AG20443 (cell line): ENCODE results near the gene GANAB.
"Not testable (repeated sequence)": the region's sequence is repeated elsewhere in the genome, so short reads cannot be mapped to it uniquely, and the experiment has no call there.

Experiments used
- DNase-seq: peaks from one replicate; pipeline ENCODE4 v3.0.0; 2012; ENCODE audit warnings: low spot score, mixed read lengths

GANAB gene

DNA sequence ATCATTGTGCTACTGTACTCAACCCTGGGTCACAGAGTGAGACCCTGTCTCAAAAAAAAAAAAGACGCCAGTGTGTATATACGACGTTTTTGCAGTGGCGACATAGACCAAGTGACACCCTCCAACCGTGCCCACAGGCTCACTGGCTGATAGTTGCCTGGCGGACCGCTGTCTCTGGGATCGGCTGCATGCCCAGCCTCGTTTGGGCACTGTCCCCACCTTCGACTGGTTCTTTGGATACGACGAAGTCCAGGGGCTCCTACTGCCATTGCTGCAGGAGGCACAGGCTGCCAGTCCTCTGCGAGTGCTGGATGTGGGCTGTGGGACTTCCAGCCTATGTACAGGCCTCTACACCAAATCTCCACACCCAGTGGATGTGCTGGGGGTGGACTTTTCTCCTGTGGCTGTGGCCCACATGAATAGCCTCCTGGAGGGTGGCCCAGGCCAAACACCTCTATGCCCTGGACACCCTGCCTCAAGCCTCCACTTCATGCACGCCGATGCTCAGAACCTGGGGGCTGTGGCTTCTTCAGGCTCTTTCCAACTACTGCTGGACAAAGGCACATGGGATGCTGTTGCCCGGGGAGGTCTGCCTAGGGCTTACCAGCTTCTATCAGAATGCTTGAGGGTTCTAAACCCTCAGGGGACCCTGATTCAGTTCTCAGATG is 20.0 kb upstream of the GANAB start:
- DNase-seq, result no peak

GRCh38 chr11:62665599-62666258 is 19.3 kb upstream of the GANAB start:
- peak; percentile 56 for DNase-seq

DNA sequence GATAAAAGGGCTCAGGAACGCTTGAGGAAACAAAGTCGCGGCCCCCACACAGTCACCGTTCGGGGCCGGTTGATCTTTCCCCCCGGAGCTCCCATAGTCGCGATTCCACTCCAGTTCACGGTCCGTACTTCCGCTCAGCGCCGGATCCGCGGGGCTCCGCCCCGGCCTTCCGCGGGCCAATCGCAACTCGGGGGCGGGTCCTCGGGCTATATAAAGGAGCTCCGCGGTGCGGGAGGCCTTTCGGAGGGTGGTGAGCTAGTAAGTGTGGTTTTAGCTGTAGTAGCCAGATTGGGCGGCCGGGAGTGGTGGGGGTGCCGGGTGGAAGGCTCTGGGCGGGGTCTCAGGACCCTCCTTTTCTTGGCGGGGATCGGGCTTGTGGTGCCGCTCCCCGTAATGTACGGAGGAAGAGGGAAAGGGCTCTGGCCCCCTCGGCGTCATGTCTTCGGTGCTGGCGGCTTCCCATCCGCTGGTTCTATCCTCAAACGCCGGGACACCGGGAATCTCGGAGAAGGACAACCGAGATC is 18.7 kb upstream of the GANAB start, which contains the start of the genes C11orf98 and CSKMT:
TSS of gene C11orf98 (minus strand) at position 136 of the 524 bp plus-strand sequence. CDS start at position 95, 41 bp downstream.
TSS of gene CSKMT (plus strand) at position 238 of the 524 bp plus-strand sequence. CDS start 568 bp downstream, outside the sequence.
- DNase-seq, result peak; percentile 97

- DNase-seq, result no peak
Measured at GRCh38 chr11:62664405-62665074, 18.1 kb upstream of the GANAB start.

DNA sequence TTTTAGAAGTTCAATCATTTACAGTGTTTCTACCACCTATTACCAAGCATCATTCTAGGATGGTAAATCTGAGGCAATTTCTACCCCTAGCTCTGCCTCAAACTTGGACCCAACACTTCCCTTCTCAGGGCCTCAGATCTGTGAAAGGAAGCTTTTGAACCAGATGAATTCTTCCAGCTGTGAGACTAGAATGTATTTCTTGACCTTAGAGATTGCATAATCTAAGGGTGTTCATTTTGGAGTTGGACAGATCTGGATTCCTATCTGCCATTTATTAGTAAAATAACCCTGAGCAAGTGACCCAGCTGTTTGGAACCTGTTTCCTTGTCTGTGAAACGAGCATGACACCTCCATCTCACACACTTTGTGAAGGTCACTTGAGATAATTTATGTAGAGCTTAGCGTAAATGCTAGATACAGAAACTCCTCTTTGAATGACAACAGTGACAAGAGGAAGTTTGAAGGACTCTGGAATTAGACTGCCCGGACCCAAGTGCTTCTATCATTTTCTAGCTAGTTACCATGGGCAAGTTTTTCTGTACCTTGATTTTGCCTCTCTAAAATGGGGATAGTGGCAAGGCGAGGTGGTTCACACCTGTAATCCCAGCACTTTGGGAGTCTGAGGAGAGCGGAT is 10.5 kb upstream of the GANAB start:
- DNase-seq, result no peak

DNA sequence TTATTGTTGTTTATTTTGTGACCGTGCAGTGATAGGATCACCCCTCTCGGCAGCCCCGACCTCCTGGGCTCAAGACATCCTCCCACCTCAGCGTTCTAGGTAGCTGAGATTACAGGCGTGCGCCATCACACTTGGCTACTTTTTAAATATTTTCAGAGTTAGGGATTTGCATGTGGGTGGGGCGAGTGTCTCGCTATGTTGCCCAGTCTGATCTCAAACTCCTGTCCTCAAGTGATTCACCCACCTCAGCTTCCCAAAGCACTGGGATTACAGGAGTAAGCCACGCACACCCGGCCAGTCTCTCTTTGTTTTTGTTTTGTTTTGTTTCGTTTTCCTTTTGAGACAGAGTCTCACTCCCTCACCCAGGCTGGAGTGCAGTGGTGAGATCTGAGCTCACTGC is 7.9 kb upstream of the GANAB start:
- DNase-seq, result no peak

DNA sequence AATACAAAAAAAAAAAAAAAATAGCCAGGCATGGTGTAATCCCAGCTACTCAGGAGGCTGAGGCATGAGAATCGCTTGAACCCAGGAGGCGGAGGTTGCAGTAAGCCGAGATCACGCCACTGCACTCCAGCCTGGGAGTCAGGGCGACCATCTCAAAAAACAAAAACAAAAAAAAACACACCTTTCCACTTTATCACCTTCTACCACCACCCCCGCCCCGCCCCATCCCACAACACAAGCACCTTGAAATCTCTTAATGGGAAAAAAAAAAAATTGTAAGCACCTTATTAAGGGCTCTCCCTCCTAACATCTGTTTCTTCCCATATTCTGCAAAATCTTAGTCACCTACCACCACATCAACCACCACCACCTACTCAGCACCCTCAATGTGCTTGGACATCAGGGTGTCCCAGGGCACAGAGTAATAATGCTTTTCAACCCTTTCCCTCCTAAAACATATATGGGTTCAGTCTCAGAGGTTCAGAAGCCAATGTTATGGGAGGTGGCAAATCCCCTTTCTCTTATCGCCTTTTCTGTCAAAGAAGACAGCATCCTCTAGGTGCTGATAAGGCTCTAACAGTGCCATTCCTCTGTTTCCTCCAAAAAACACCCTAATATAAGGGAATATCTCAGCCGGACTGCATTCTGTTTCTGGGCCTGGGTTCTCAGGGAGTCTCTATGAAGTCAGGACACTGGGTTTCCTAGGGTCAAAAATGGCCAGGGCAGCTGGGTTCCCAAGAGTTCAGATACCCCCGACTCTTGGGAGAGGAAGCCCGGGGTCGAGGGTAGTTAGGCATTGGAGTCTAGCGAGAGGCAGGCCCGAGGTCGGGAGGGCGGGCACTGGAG is 6.0 kb upstream of the GANAB start:
- DNase-seq, result no peak

DNA sequence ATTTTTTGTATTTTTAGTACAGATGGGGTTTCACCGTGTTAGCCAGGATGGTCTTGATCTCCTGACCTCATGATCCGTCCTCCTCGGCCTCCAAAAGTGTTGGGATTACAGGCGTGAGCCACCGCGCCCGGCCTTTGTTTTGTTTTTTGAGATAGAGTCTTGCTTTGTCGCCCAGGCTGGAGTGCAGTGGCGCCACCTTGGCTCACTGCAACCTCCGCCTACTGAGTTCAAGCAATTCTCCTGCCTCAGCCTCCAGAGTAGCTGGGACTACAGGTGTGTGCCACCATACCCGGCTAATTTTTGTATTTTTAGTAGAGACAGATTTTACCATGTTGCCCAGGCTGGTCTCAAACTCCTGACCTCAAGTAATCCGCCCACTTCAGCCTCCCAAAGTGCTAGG is 3.9 kb upstream of the GANAB start:
- not testable (repeated sequence) for DNase-seq

GRCh38 chr11:62649486-62649885 is 3.1 kb upstream of the GANAB start:
- no peak for DNase-seq

- no peak for DNase-seq
Measured at GRCh38 chr11:62648967-62649364, 2.6 kb upstream of the GANAB start.

DNA sequence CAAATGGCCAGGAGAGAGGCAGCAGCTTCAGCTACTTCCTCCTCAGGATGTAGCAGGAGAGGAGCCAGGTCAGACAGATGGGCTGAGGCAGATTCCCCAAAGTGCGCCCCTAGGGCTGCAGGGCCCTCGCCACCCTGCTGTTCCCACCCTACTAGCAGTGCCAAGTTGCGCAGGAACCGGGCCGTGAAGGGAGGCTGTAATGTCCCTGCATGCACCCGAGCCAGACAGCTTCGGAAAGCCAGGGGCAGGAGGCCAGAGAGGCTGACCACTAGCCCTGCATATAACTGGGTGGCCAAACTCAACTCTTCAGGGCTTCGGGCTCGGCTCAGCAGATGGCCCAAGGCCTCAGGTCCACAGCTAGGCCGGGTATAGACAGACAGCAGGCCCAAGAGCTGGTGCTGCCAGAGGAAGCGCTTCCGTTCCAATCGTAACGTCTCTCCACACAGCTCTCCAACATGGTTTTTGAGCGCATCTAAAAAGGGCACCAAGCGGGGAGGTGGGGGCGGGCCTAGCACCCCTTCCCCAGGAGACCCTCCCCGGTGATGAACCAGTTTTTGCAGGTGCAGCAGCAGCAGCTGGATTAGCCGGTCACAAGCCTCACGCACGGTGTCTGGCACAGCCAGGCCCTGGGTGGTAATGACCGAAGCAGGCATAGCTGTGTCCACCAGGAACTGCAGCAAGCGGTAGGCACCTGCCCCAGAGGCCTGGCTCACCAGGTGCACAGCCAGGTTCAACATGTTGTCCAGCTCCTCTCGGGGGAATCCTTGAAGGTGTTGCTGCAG is 2.0 kb upstream of the GANAB start:
- no peak for DNase-seq

DNA sequence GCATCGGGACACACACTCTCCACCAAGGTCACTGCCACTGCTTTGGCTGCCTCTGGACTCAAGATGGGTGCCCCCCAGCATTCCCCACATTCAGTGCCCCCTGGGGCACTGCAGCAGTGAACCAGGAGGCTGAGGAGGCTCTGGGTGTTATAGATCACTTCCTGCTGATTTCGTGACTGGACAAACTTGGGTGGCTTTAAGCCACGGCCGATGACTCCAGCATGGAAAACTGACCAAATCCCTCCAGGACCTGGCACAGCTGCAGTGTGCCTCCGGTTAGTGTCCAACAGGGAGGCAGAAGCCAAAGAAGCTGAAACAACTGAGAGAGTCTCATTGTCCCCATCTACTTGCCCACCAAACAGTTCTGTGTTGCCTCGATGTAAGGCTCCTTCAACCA is 1.2 kb upstream of the GANAB start:
- DNase-seq, result peak; percentile 63

DNA sequence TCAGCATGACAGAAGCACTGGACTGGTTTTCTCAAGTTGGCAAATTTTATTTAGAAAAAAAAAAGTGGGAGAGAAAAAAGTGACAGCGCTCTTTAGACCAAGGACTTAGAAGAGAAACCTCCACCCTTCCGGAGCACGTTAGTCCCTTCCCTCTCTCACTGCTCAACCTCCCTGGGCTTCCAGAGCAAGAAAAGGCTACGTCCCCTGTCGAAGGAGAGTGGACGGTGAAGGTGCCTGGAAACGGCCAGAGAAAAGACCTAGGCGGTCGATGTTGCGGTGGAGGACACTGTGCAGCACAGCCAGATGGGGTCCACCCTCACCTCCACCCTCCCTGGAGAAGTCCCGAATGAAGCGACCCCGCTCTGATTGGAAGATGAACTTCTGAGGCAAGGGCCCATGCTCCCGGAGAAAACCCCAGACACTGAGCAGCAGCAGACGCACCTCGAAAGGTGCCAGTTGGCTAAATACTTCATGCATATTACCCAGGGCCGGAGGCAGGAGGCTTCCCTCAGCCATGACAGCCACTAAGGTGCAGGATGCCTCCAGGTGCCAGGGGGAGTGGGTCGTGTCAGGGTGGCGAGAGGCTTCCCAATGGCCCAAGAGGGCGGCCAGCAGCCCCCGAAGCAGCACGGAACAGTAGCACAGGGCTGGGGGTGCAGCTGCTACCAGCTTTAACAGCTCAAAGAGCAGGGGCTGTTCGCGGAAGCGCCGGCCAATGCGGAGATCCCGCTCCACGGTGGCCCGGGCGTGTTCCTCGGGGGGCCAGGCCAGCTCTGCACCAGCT is 604 bp upstream of the GANAB start:
- no peak for DNase-seq

DNA sequence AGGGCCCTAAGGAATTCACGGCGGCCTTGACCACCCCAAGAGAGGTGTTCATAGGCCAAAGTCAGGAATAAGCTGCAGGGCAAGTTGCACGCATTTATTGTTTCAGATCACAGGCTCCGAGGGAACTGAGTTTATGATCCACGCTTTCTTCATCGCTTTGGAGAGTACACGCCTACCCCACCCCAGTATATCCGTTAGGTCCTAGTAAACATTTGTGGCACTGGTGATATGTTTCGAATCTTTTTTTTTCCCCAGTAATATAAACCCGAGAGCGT is 805 bp downstream of the GANAB start:
- DNase-seq, result no peak

DNA sequence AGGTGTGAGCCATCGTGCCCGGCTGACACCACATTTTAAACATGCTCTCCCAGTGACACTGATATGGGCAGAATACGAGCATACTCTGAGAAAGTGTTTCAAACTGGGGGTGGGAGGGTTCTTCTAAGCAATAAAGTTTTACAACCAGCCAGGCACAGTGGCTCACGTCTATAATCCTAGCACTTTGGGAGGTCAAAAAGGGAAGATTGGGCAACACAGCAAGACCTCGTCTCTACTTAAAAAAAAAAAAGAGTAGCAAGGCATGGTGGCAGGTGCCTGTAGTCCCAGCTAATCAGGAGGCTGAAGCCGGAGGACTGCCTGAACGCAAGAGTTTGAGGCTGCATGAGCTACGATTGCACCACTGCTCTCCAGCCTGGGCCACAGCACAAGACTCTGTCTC is 2.2 kb downstream of the GANAB start:
- no peak for DNase-seq

DNA sequence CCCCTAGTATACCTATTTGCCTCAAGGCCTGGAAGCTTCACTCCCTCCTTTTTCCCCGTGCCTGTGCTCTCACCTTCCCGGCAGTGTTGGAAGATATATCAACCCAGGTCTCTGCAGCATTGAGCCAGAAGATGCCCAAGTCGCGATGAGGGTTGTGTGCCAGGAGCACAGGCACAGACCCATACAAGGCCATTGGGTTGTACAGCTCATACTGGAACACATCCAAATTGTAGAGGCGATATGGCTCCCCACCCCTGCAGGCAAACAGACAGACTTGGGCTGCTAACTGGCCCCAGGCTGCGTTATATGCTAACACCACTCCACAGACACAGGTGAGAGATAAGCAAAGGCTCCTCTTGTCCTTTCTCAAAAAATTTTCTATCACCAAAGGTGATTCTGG is 13.9 kb downstream of the GANAB start:
- DNase-seq, result no peak

- DNase-seq, result no peak
Measured at GRCh38 chr11:62627713-62628112, 18.7 kb downstream of the GANAB start.

DNA sequence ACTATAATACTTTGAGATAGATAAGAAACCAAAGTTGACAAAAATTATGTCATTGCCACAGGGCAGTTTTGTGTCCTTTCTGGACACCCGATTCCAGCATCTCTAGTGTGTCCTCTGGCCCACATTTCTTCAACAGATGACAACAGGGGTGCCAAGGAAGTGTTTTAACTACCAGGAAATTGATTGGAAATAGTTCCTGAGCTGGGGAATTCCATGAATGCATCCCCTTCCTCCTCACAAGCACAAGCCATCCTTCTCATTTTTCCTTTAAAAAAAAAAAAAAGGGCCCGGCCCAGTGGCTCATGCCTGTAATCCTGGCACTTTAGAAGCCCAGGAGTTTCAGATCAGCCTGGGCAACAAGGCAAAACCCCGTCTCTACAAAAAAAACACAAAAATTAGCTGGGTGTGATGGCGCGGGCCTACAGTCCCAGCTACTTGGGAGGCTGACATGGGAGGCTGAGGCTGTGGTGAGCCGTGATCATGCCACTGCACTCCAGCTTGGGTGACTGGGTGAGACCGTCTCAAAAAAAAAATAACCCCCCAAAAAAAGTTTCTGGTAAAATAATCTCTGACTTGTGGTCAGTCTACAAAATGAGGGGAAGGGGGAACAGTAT is 23.8 kb downstream of the GANAB start:
- DNase-seq, result no peak

GRCh38 chr11:62621567-62622470 is 24.6 kb downstream of the GANAB start, which contains the start of gene B3GAT3:
B3GAT3 (minus strand) TSS chr11:62621986; CDS start chr11:62621947, 39 bp downstream.
- peak; percentile 99 for DNase-seq
